ENCODE data around the gene KRTAP4-6. TPM values are rescaled to one million over a fixed set of nuclear protein-coding genes. Genes with fewer than 3 reads are reported as not detected.
"Not testable (repeated sequence)": the region's sequence is repeated elsewhere in the genome, so short reads cannot be mapped to it uniquely, and the experiment has no call there.

The KRTAP4-6 gene
- total RNA-seq, 4 donors from 2014 or later, result not detected

DNA sequence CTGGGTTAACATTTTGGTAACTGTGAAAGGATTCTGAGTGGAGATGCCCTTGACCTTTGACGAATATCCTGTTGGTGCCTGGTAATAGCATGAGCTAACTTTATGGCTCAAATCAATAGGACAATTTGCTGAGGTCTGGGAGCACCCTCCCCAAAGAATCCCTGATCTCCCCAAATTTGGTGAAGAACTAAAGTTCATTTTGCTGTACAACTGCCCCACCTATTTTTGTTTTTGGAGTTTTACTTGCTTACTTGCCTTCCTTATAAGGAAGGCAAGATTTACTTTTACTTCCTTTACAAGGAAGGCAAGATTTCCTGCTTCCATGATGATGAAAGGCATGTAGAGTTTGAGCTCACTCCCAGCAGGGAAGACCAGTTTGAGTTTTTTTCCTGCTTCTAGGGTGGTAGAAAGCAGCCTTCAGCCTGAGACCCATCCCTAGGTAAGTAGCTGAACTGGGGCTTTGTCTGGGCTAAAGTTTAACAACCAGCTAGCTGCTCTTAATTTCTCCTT lies 32.3 kb downstream of the KRTAP4-6 start:
- intact Hi-C loops (cut with DNase I; ENCODE audit: low total_unique reads) (no loop called here), in situ Hi-C loops (cut with MboI; ENCODE audit: low sequenced_read_pairs in 4 of 4) (no loop called here)
- DNase-seq, result no peak
- H3K9me3 ChIP-seq, result no peaks in the 10 kb centered on the region
- no peak overlapping the region for H3K4me3 ChIP-seq
- H3K36me3 ChIP-seq, result no peaks in the 10 kb centered on the region
- H3K27ac ChIP-seq, result no peak overlapping the region
- no peak for TF ChIP-seq POLR2A (IDR thresholded peaks at IDR 0.05)
- TF ChIP-seq, protein P1, sequence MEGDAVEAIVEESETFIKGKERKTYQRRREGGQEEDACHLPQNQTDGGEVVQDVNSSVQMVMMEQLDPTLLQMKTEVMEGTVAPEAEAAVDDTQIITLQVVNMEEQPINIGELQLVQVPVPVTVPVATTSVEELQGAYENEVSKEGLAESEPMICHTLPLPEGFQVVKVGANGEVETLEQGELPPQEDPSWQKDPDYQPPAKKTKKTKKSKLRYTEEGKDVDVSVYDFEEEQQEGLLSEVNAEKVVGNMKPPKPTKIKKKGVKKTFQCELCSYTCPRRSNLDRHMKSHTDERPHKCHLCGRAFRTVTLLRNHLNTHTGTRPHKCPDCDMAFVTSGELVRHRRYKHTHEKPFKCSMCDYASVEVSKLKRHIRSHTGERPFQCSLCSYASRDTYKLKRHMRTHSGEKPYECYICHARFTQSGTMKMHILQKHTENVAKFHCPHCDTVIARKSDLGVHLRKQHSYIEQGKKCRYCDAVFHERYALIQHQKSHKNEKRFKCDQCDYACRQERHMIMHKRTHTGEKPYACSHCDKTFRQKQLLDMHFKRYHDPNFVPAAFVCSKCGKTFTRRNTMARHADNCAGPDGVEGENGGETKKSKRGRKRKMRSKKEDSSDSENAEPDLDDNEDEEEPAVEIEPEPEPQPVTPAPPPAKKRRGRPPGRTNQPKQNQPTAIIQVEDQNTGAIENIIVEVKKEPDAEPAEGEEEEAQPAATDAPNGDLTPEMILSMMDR (IDR thresholded peaks at IDR 0.05 in 4 of 5, conservative IDR thresholded peaks at IDR 0.05 in 1 of 5), result no peak
- no peaks in the 10 kb centered on the region for H3K4me1 ChIP-seq
- H3K27me3 ChIP-seq, result peaks cover 0 to 8% (median 0%) of the 10 kb centered on the region in 3 donors
- ATAC-seq, result no peak

DNA sequence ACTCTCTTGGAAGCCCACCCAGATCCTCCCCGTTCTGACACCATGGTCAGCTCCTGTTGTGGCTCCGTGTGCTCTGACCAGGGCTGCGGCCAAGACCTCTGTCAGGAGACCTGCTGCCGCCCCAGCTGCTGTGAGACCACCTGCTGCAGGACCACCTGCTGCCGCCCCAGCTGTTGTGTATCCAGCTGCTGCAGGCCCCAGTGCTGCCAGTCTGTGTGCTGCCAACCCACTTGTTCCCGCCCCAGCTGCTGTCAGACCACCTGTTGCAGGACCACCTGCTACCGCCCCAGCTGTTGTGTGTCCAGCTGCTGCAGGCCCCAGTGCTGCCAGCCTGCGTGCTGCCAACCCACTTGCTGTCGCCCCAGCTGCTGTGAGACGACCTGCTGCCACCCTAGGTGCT lies 35.0 kb downstream of the KRTAP4-6 start, which contains the start of gene KRTAP4-9:
Gene KRTAP4-9 (plus strand): TSS at position 43 of the 400 bp plus-strand sequence. CDS start 0 bp downstream, at position 43.
- H3K27me3 ChIP-seq; DNase-seq; H3K4me3 ChIP-seq; H3K9me3 ChIP-seq; in situ Hi-C loops (cut with MboI; ENCODE audit: low sequenced_read_pairs in 4 of 4); H3K4me1 ChIP-seq; H3K27ac ChIP-seq; H3K36me3 ChIP-seq; intact Hi-C loops (cut with DNase I; ENCODE audit: low total_unique reads); ATAC-seq: not testable (repeated sequence)

GRCh38 chr17:41104386-41105038 lies 35.8 kb downstream of the KRTAP4-6 start:
- DNase-seq; H3K36me3 ChIP-seq; H3K27me3 ChIP-seq; H3K4me3 ChIP-seq; H3K9me3 ChIP-seq; H3K4me1 ChIP-seq; in situ Hi-C loops (cut with MboI; ENCODE audit: low sequenced_read_pairs in 4 of 4); intact Hi-C loops (cut with DNase I; ENCODE audit: low total_unique reads); ATAC-seq; H3K27ac ChIP-seq: not testable (repeated sequence)

- ATAC-seq (no peak), DNase-seq (no peak)
- TF ChIP-seq, protein P1 (IDR thresholded peaks at IDR 0.05 in 4 of 5, conservative IDR thresholded peaks at IDR 0.05 in 1 of 5), result no peak
- TF ChIP-seq POLR2A (IDR thresholded peaks at IDR 0.05), result no peak
- no peaks in the 10 kb centered on the region for H3K4me1 ChIP-seq
- H3K4me3 ChIP-seq, result no peak overlapping the region
- no peak overlapping the region for H3K27ac ChIP-seq
- H3K9me3 ChIP-seq, result no peaks in the 10 kb centered on the region
- in situ Hi-C loops (cut with MboI; ENCODE audit: low sequenced_read_pairs in 4 of 4), result no loop called here
- intact Hi-C loops (cut with DNase I; ENCODE audit: low total_unique reads), result no loop called here
- peaks cover 0 to 8% (median 0%) of the 10 kb centered on the region in 3 donors for H3K27me3 ChIP-seq
- no peaks in the 10 kb centered on the region for H3K36me3 ChIP-seq
Measured at GRCh38 chr17:41103896-41104295, 36.4 kb downstream of the KRTAP4-6 start.

GRCh38 chr17:41101586-41102259 lies 38.6 kb downstream of the KRTAP4-6 start, which contains the start of gene KRTAP4-16:
TSS of gene KRTAP4-16 (minus strand) at chr17:41102209. CDS start at chr17:41102209, 0 bp downstream.
- Histone ChIP-seq H3K4me1 (no peaks in the 10 kb centered on the region), H3K9me3 (no peaks in the 10 kb centered on the region), H3K4me3 (no peak within 1 kb of the TSS), H3K36me3 (no peaks in the 10 kb centered on the region), H3K27me3 (peaks cover 0 to 3% (median 0%) of the 10 kb centered on the region in 3 donors), H3K27ac (no peak within 1 kb of the TSS)
- intact Hi-C loops (cut with DNase I; ENCODE audit: low total_unique reads) (no loop called here), in situ Hi-C loops (cut with MboI; ENCODE audit: low sequenced_read_pairs in 4 of 4) (no loop called here)
- TF ChIP-seq, protein P1 (IDR thresholded peaks at IDR 0.05 in 4 of 5, conservative IDR thresholded peaks at IDR 0.05 in 1 of 5), result no peak
- TF ChIP-seq POLR2A (IDR thresholded peaks at IDR 0.05), result no peak
- ATAC-seq (no peak), DNase-seq (no peak)

DNA sequence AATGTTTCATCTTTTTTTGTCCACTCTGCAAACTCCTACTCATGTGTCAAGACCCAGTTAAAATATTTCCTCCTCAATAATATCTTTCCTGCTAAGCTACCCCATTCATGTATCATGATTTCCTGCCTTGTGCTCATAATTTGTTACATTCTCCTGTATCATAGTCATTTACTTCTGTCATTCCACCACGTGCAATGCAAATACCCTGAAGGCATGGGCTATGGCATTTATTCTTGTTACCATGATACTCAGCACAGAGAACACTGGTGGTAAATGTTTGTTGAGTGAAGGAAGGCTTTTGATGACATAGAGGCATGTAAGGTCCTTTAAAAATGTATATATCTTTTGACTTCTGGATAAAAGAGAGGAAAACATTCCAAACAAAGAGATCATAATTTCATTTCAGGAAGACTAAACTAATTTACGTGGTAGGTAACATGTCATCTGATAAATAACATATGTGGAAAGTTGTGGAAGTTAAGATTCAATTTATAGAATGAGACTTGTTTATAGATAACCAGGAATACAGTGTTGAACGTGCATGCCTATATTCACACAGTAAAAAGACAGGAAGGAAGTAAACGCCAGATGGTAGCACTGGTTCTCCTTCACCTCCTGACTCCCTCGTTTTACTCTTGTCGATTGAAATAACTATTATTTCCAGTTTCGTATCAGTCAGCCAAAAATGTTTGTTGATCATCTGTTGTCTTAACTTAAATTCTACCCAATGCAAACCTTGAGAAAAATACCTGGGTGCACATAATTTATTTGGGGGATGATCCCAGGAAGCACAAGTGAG lies 40.5 kb downstream of the KRTAP4-6 start:
- ATAC-seq; DNase-seq; H3K4me1 ChIP-seq; H3K36me3 ChIP-seq; H3K27me3 ChIP-seq; H3K9me3 ChIP-seq; intact Hi-C loops (cut with DNase I; ENCODE audit: low total_unique reads); H3K27ac ChIP-seq; H3K4me3 ChIP-seq: not testable (repeated sequence)
- in situ Hi-C loops (cut with MboI; ENCODE audit: low sequenced_read_pairs in 4 of 4), result loop anchor here in 1 of 4 donors (25.0 kb wide), 1 partner anchor 87 kb away; the partner anchor contains the start of genes KRTAP4-1, KRTAP4-2 and KRTAP9-1
